ENCODE measurements around the gene UBAC1.
"Not testable (repeated sequence)": the region's sequence is repeated elsewhere in the genome, so short reads cannot be mapped to it uniquely, and the experiment has no call there.

UBAC1 gene

DNA sequence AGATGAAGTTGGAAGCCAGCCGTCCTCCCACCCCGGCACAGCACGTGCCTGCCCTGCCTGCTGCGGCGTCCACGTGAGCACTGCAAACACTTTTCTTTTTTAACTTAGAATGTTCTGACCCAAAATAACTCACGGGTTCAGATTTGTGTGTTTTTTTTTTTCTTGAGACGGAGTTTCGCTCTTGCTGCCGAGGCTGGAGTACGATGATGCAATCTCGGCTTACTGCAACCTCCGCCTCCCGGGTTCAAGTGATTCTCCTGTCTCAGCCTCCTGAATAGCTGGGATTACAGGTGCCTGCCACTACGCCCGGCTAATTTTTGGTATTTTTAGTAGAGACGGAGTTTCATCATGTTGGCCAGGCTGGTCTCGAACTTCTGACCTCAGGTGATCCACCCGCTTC lies 14.1 kb downstream of the UBAC1 start:
- not testable (repeated sequence) for ATAC-seq, H3K27me3 Mint-ChIP-seq, H3K4me3 Mint-ChIP-seq, H3K9me3 Mint-ChIP-seq, DNase-seq, H3K27ac Mint-ChIP-seq, H3K4me1 Mint-ChIP-seq

DNA sequence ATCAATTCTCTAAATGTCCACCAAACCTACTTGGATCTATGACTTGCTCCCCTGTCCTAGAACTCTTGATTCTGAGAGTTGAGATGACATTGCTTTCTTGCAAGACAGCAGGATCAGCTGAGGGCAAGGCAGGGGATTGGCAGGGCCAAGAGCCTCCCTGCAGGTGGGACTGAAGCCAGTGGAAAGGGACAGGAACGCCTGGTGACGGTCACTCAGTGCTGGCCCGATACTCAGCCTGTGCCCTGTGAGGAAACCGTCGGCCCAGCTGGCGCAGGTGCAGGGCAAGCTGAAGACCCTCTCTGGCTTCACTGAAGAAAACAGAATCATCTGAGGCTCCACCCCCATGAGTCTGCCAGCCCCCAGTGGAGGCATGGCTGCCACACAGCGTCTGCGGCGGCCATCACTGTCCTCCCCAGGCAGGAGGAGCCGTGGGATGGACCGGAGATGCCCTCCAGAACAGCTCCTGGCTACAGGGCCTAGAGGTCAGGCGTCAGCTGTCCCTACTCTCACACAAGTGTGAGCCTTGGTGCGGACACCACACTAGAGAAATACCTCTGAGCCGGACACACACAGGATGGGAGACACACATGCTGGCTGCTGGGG lies 14.7 kb downstream of the UBAC1 start:
- no peaks in the 10 kb centered on the region for H3K27me3 Mint-ChIP-seq
- no peaks in the 10 kb centered on the region for H3K9me3 Mint-ChIP-seq
- H3K4me1 Mint-ChIP-seq, result no peaks in the 10 kb centered on the region
- no peak overlapping the region for H3K27ac Mint-ChIP-seq
- H3K4me3 Mint-ChIP-seq, result no peak overlapping the region
- ATAC-seq, result no peak
- no peak for DNase-seq

DNA sequence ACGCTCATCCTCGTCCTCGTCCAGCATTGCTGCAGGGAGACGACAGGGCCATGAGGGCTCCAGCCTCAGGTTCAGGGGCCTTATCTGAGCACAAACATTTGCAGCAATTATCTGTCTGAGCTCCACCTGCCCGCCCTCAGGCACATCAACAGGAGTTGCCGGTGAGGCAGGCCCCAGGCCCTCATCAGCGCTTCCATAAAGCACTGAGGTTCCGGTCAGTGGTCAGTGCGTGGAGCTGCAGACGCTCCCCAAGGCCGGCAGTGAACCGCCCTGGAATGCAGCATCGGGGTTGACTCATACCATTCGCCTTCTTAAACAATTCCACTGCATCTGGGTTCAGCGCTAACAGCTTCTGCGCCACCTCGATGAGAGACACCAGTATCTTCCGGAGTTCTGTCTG lies 15.2 kb downstream of the UBAC1 start:
- no peak overlapping the region for H3K27ac Mint-ChIP-seq
- no peaks in the 10 kb centered on the region for H3K27me3 Mint-ChIP-seq
- ATAC-seq, result no peak
- H3K4me3 Mint-ChIP-seq, result no peak overlapping the region
- no peaks in the 10 kb centered on the region for H3K4me1 Mint-ChIP-seq
- no peaks in the 10 kb centered on the region for H3K9me3 Mint-ChIP-seq
- no peak for DNase-seq

GRCh38 chr9:135944444-135945252 lies 16.5 kb downstream of the UBAC1 start:
- no peak overlapping the region for H3K4me3 Mint-ChIP-seq
- peaks cover 2% of the 10 kb centered on the region for H3K4me1 Mint-ChIP-seq
- peaks cover 0 to 2% of the 10 kb centered on the region in 2 donors for H3K9me3 Mint-ChIP-seq
- ATAC-seq (no peak), DNase-seq (no peak)
- no peak overlapping the region for H3K27ac Mint-ChIP-seq
- no peaks in the 10 kb centered on the region for H3K27me3 Mint-ChIP-seq

GRCh38 chr9:135943604-135944003 lies 17.6 kb downstream of the UBAC1 start:
- not testable (repeated sequence) for H3K9me3 Mint-ChIP-seq, H3K27ac Mint-ChIP-seq, DNase-seq, H3K4me3 Mint-ChIP-seq, H3K27me3 Mint-ChIP-seq, ATAC-seq
- H3K4me1 Mint-ChIP-seq, result peaks cover 12% of the 10 kb centered on the region

DNA sequence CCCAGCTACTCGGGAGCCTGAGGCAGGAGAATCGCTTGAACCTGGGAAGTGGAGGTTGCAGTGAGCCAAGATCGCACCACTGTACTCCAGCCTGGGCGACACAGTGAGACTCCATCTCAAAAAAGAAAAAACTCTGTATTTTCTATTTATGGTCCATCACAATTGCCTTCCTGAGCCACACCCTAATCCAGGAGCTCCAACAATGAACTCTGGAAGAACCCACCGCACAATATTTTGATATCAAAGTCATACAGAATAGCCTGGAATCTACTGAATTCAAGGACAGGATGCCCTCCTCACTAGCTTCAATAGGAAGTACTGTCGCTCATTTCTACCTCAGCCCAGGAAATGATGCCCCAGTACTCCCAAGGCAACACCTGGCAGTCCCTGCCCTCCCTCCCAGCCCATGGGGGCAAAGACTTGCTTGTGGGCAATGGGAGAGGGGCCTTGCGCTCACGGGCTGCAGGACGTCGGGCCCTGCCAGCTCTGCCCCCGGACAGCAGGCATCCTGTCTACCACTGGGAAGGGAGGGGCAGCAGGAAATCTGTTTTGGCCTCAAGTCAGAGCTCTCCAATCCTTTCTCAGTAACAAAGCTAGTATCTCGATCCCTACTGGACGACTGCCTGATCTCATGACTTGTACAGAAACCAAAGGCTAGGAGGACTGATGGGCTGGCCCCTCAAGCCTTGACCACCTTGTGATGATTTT lies 19.7 kb downstream of the UBAC1 start:
- ATAC-seq (no peak), DNase-seq (no peak)
- Mint-ChIP-seq H3K9me3 (peaks cover 0 to 7% of the 10 kb centered on the region in 2 donors), H3K27ac (no peak overlapping the region), H3K4me1 (peaks cover 15% of the 10 kb centered on the region), H3K27me3 (no peaks in the 10 kb centered on the region), H3K4me3 (no peak overlapping the region)

DNA sequence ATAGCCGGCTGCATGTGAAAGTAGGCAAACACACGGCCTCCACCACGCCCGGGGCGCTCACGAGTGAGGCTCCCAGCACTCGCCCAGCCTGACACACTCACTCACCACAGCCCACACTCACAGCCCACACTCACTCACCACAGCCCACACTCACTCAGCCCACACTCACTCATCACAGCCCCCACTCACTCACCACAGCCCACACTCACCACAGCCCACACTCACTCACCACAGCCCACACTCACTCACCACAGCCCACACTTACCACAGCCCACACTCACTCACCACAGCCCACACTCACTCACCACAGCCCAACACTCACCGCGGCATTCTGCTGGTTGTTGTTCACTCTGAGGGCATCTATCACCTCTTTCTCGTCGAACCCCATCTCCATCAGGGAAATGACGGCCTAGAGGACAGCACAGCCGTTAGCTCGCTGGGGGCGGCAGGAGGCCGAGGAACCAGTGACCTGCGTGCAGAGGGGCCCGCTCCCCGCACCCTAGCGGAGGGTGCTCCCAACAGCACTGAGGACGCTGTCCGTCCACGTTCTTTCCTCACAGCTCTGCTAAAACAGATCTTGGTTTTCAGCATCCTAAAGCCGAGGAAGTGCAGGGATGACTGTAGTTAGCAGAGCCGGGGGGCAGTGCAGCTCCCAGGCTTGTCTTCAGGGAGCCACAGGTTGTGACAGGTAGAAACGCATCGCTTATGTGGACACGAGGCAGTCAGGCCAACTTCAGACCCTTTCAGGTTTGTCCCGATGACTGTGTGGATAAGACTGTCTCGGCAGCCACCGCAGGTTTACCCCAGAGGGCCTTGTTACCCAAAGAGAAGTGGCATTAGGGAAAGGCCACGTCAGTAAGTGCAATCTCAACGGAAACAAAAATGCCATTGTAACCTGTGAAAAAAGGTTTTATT lies 21.6 kb downstream of the UBAC1 start:
- Mint-ChIP-seq H3K27ac (peak overlapping the region; percentile 78 to 99), H3K4me3 (peak overlapping the region in 1 of 2 donors; percentile 78), H3K4me1 (peaks cover 15% of the 10 kb centered on the region), H3K9me3 (peaks cover 0 to 7% of the 10 kb centered on the region in 2 donors), H3K27me3 (no peaks in the 10 kb centered on the region)
- peak; percentile 99 for ATAC-seq
- peak; percentile 77 to 81 for DNase-seq

GRCh38 chr9:135937521-135938489 lies 23.4 kb downstream of the UBAC1 start:
- DNase-seq (no peak), ATAC-seq (no peak)
- Mint-ChIP-seq H3K27ac (peak overlapping the region in 1 of 2 donors; percentile 27), H3K27me3 (no peaks in the 10 kb centered on the region), H3K4me3 (no peak overlapping the region), H3K4me1 (peaks cover 15% of the 10 kb centered on the region), H3K9me3 (peaks cover 0 to 7% of the 10 kb centered on the region in 2 donors)

DNA sequence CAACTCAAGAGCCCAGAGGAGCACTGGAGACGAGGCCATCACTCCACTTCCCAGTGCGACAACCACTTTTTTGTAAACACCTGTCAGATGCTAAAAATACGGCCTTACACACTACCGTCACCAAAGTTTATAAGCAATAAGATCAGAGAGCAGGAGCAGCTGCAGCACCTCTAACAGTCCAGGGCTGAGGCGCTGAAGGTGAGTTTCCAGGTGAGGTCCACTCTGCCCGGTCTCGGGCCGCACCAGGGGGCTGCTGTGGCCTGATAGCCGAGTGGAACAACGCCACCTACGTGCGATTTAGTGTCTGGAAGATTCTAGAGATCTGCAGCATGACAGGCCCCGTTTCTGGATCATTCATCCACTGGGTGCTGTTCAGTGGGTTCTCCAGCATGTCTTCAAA lies 28.1 kb downstream of the UBAC1 start:
- DNase-seq, result no peak
- no peak for ATAC-seq

DNA sequence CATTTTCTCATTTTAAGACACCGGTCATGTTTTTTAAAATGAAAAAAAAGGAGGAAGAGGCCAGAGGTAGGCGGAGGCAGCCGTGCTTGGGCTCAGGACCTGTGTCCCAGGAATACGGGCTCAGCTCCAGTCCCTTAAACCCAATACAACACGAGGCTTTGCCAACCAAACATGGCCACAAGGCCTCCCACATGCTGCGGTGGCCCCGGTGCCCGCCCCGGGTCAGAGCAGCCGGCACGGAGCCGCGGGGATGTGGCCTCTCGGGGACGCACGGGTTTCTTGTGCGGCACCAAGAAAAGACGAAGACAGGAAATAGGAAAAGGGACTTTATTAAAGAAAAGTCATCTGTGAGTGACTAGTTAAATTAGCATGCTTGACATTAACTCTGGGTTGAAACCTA lies 28.5 kb downstream of the UBAC1 start:
- no peaks in the 10 kb centered on the region for H3K9me3 Mint-ChIP-seq
- H3K4me1 Mint-ChIP-seq, result peaks cover 25% of the 10 kb centered on the region
- no peak overlapping the region for H3K27ac Mint-ChIP-seq
- no peak for DNase-seq
- no peak overlapping the region for H3K4me3 Mint-ChIP-seq
- no peaks in the 10 kb centered on the region for H3K27me3 Mint-ChIP-seq
- no peak for ATAC-seq

More for the DNA sequence above, 28.1 kb downstream of the UBAC1 start:
- no peak overlapping the region for H3K4me3 Mint-ChIP-seq
- H3K4me1 Mint-ChIP-seq, result peaks cover 20% of the 10 kb centered on the region
- no peaks in the 10 kb centered on the region for H3K9me3 Mint-ChIP-seq
- no peaks in the 10 kb centered on the region for H3K27me3 Mint-ChIP-seq
- H3K27ac Mint-ChIP-seq, result no peak overlapping the region

GRCh38 chr9:135931349-135931820 lies 29.8 kb downstream of the UBAC1 start:
- no peak overlapping the region for H3K27ac Mint-ChIP-seq
- H3K4me3 Mint-ChIP-seq, result no peak overlapping the region
- ATAC-seq (no peak), DNase-seq (no peak)
- no peaks in the 10 kb centered on the region for H3K27me3 Mint-ChIP-seq
- no peaks in the 10 kb centered on the region for H3K9me3 Mint-ChIP-seq
- peaks cover 37% of the 10 kb centered on the region for H3K4me1 Mint-ChIP-seq

DNA sequence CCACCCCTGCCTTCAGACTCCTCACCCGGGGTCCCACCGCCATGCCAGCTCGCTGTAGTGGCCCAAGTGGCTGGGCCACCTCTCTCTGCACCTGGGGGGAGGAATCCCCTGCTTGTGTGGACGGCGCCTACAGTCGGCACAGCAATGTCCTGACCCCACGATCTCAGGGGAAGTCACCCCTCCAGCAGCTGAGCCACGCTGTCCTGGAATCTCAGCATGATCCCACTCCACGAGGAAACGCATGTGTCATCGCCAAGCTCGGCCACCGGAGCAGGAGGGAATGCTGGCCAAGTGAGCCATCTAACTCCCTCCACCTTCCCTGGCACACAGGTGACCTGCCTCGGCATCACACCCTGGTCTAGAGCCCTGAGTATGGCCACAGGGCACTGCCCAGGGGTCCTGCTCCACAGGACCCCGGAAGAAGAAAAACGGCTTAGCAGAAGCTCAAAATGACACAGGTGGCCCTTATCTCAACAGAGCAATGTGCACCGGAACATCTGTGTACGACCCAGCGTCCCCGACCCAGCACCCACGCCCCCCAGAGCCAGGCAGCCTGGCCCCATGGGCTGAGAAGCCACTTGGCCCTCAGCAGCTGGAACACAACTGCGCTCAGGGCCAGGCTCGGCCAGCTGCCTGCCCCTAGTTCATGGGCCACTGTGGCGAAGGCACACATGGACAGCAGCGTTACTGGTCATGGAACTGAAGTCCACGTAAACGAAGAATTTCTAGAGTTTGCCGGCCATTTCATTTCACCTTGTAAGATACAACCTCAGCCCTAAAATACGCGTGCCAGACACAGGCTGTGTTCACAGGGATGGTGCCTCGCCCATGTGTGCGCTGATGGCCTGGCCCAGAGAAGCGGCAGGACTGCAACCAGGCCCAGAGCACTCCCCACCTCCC lies 30.5 kb downstream of the UBAC1 start:
- Mint-ChIP-seq H3K4me1 (peaks cover 44% of the 10 kb centered on the region), H3K4me3 (no peak overlapping the region), H3K27ac (no peak overlapping the region), H3K27me3 (no peaks in the 10 kb centered on the region), H3K9me3 (no peaks in the 10 kb centered on the region)
- no peak for DNase-seq
- ATAC-seq, result no peak

DNA sequence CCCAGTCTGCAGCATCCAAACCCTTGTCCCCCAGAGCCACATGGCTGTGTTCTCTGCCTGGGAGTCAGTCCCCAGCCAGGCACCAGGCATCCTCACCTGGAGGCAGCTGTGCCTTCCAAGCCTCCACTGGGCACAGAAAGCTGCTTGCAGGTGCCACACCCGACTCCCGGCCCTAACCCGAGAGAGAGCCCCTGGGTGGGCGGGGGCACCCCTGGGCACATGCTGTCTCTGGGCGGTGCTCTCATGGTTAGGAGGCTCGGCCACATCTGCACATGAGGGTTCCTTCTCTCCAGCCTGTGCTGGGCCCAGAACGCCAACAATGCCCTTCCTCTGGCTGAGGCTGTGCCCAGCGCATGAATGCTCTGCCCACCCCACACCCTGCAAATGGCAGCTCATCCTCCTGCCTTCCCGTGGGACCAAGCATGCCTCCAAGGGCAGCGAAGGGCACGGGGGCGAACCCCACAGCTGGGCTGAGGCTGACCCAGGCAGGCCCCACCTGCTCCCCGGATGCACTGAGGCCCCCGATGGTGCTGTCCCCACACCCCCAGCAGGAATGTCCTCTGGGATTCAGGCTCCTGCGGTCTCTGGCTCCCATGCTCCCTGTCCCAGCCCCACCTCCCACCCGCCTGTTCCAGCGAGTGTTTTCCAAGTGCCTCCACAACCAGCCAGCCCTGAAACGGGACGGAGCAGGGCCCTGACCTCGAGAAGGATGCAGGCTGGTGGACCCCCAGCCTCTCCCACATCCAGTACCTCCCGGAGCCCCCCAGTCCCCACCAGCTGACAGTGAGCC lies 31.3 kb downstream of the UBAC1 start:
- no peaks in the 10 kb centered on the region for H3K27me3 Mint-ChIP-seq
- no peak for DNase-seq

More for the DNA sequence above, 31.3 kb downstream of the UBAC1 start:
- ATAC-seq, result no peak
- Mint-ChIP-seq H3K27ac (no peak overlapping the region), H3K4me1 (peaks cover 53% of the 10 kb centered on the region), H3K4me3 (no peak overlapping the region), H3K9me3 (no peaks in the 10 kb centered on the region)
